Karpas-422 (cell line): ENCODE data around the gene TASP1. TPM values are rescaled to one million over a fixed set of nuclear protein-coding genes. Genes with fewer than 3 reads are reported as not detected.

ENCODE experiments used
- DNase-seq: peaks from one replicate; pipeline ENCODE4 v3.0.0-alpha.2; 2015
- H2AFZ ChIP-seq: fragments of 200-600 bp; sonication (generic); 2 replicates; pipeline ENCODE4 v1.6.1; 2014; ENCODE audit warnings: antibody characterized with exemption, low read length, mixed read lengths
- H3K27ac ChIP-seq: fragments of 200-600 bp; sonication (generic); 2 replicates; pipeline ENCODE4 v1.5.1; 2014; ENCODE audit warnings: mild to moderate bottlenecking, low read length, moderate library complexity
- H3K27me3 ChIP-seq: fragments of 200-600 bp; sonication (generic); 2 replicates; pipeline ENCODE4 v1.6.1; 2014; ENCODE audit warnings: low read length, mixed read lengths
- H3K36me3 ChIP-seq: fragments of 200-600 bp; sonication (generic); 2 replicates; pipeline ENCODE4 v1.6.1; 2014; ENCODE audit warnings: low read length, mixed read lengths; ENCODE audit not compliant: insufficient read depth
- H3K4me1 ChIP-seq: fragments of 200-600 bp; sonication (generic); 2 replicates; pipeline ENCODE4 v1.6.1; 2014; ENCODE audit warnings: mild to moderate bottlenecking, low read length, mixed read lengths
- H3K4me2 ChIP-seq: fragments of 200-600 bp; sonication (generic); 2 replicates; pipeline ENCODE4 v1.6.1; 2014; ENCODE audit warnings: low read length, low read depth, mild to moderate bottlenecking; ENCODE audit not compliant: poor library complexity, severe bottlenecking
- H3K4me3 ChIP-seq: fragments of 200-600 bp; sonication (generic); 2 replicates; pipeline ENCODE4 v1.5.1; 2014; ENCODE audit warnings: mild to moderate bottlenecking, antibody characterized with exemption, low read length, mixed read lengths
- H3K79me2 ChIP-seq: fragments of 200-600 bp; sonication (generic); 2 replicates; pipeline ENCODE4 v1.6.1; 2014; ENCODE audit warnings: mild to moderate bottlenecking, low read length, mixed read lengths
- H3K9ac ChIP-seq: fragments of 200-600 bp; sonication (generic); 2 replicates; pipeline ENCODE4 v1.6.0; 2014; ENCODE audit warnings: low read length
- H3K9me2 ChIP-seq: fragments of 200-600 bp; sonication (generic), shearing (Covaris generic); replicated peaks from 2 replicates; pipeline ENCODE4 v1.6.0; 2014; ENCODE audit warnings: mild to moderate bottlenecking, low read length, moderate library complexity; ENCODE audit not compliant: insufficient read depth
- H3K9me3 ChIP-seq: fragments of 300-700, 200-600 bp; sonication (generic); 2 replicates; pipeline ENCODE4 v1.6.1; 2014; ENCODE audit warnings: low read length, mixed read lengths
- H4K20me1 ChIP-seq: fragments of 200-600 bp; sonication (generic); 2 replicates; pipeline ENCODE4 v1.6.1; 2014; ENCODE audit warnings: mild to moderate bottlenecking, antibody characterized with exemption, low read length, low read depth; ENCODE audit not compliant: insufficient read depth
- total RNA-seq: library from RNA; depleted of rRNA; stranded (reverse); fragments of >200 nt; shearing (Covaris generic); gene quantifications from 2 replicates; pipeline ENCODE4 v1.2.3, GENCODE V29; 2014; ENCODE audit warnings: low replicate concordance

Gene TASP1
- total RNA-seq, 1 experiment from 2014 or later = 13.6 TPM

- Histone ChIP-seq H2AFZ (no peak overlapping the region), H3K27ac (no peak overlapping the region), H3K79me2 (no peaks in the 10 kb centered on the region), H4K20me1 (no peaks in the 10 kb centered on the region), H3K9ac (no peak overlapping the region), H3K4me1 (peaks cover 4% of the 10 kb centered on the region), H3K4me2 (no peak overlapping the region), H3K36me3 (no peaks in the 10 kb centered on the region), H3K9me2 (no peaks in the 10 kb centered on the region), H3K4me3 (no peak overlapping the region), H3K27me3 (no peaks in the 10 kb centered on the region), H3K9me3 (no peaks in the 10 kb centered on the region)
- DNase-seq = no peak
Measured at GRCh38 chr20:13403453-13403852, 235.3 kb downstream of the TASP1 start.

- Histone ChIP-seq H4K20me1 (no peaks in the 10 kb centered on the region), H3K4me1 (peaks cover 4% of the 10 kb centered on the region), H3K9me3 (no peaks in the 10 kb centered on the region), H3K4me3 (no peak overlapping the region), H3K4me2 (no peak overlapping the region), H3K27me3 (no peaks in the 10 kb centered on the region), H2AFZ (no peak overlapping the region), H3K36me3 (no peaks in the 10 kb centered on the region), H3K79me2 (no peaks in the 10 kb centered on the region), H3K27ac (no peak overlapping the region), H3K9ac (no peak overlapping the region), H3K9me2 (no peaks in the 10 kb centered on the region)
- no peak for DNase-seq
Measured at GRCh38 chr20:13402986-13403385, 235.7 kb downstream of the TASP1 start.

- H3K36me3 ChIP-seq = no peaks in the 10 kb centered on the region
- no peak overlapping the region for H3K4me3 ChIP-seq
- no peak overlapping the region for H3K27ac ChIP-seq
- H2AFZ ChIP-seq = no peak overlapping the region
- H3K79me2 ChIP-seq = no peaks in the 10 kb centered on the region
- no peaks in the 10 kb centered on the region for H3K9me3 ChIP-seq
- H3K4me1 ChIP-seq = peaks cover 8% of the 10 kb centered on the region
- DNase-seq = no peak
- H3K4me2 ChIP-seq = no peak overlapping the region
- no peak overlapping the region for H3K9ac ChIP-seq
- H4K20me1 ChIP-seq = no peaks in the 10 kb centered on the region
- no peaks in the 10 kb centered on the region for H3K9me2 ChIP-seq
- H3K27me3 ChIP-seq = no peaks in the 10 kb centered on the region
Measured at GRCh38 chr20:13402171-13402760, 236.5 kb downstream of the TASP1 start.

- H3K4me1 ChIP-seq = peaks cover 8% of the 10 kb centered on the region
- no peak overlapping the region for H3K9ac ChIP-seq
- no peak for DNase-seq
- H3K36me3 ChIP-seq = no peaks in the 10 kb centered on the region
- H3K9me3 ChIP-seq = no peaks in the 10 kb centered on the region
- no peaks in the 10 kb centered on the region for H3K79me2 ChIP-seq
- no peak overlapping the region for H3K4me2 ChIP-seq
- no peaks in the 10 kb centered on the region for H3K9me2 ChIP-seq
- H3K4me3 ChIP-seq = no peak overlapping the region
- no peaks in the 10 kb centered on the region for H3K27me3 ChIP-seq
- no peaks in the 10 kb centered on the region for H4K20me1 ChIP-seq
- H2AFZ ChIP-seq = no peak overlapping the region
- no peak overlapping the region for H3K27ac ChIP-seq
Measured at GRCh38 chr20:13401596-13401995, 237.1 kb downstream of the TASP1 start.

- Histone ChIP-seq H3K27me3 (no peaks in the 10 kb centered on the region), H4K20me1 (no peaks in the 10 kb centered on the region), H3K4me1 (peaks cover 8% of the 10 kb centered on the region), H3K4me3 (no peak overlapping the region), H3K27ac (no peak overlapping the region), H3K9me2 (no peaks in the 10 kb centered on the region), H3K79me2 (no peaks in the 10 kb centered on the region), H3K9ac (no peak overlapping the region), H2AFZ (no peak overlapping the region), H3K9me3 (no peaks in the 10 kb centered on the region), H3K4me2 (no peak overlapping the region), H3K36me3 (no peaks in the 10 kb centered on the region)
- no peak for DNase-seq
Measured at GRCh38 chr20:13400453-13400852, 238.3 kb downstream of the TASP1 start.

- Histone ChIP-seq H3K9me2 (no peaks in the 10 kb centered on the region; the same call in 1 of the 2 replicates), H4K20me1 (no peaks in the 10 kb centered on the region), H3K9ac (no peak overlapping the region), H3K4me3 (no peak overlapping the region), H3K27me3 (no peaks in the 10 kb centered on the region), H3K27ac (no peak overlapping the region), H3K36me3 (no peaks in the 10 kb centered on the region), H3K4me2 (no peak overlapping the region), H2AFZ (no peak overlapping the region), H3K79me2 (no peaks in the 10 kb centered on the region), H3K4me1 (peaks cover 7% of the 10 kb centered on the region), H3K9me3 (no peaks in the 10 kb centered on the region)
- DNase-seq = peak; percentile 38
Measured at GRCh38 chr20:13397300-13397724, 241.4 kb downstream of the TASP1 start.

- DNase-seq = no peak
- Histone ChIP-seq H3K36me3 (no peaks in the 10 kb centered on the region), H3K9ac (no peak overlapping the region), H2AFZ (no peak overlapping the region), H4K20me1 (no peaks in the 10 kb centered on the region), H3K9me3 (no peaks in the 10 kb centered on the region), H3K4me3 (no peak overlapping the region), H3K9me2 (no peaks in the 10 kb centered on the region; the same call in 1 of the 2 replicates), H3K79me2 (no peaks in the 10 kb centered on the region), H3K27me3 (no peaks in the 10 kb centered on the region), H3K4me1 (peaks cover 7% of the 10 kb centered on the region), H3K27ac (no peak overlapping the region), H3K4me2 (no peak overlapping the region)
Measured at GRCh38 chr20:13396826-13397225, 241.9 kb downstream of the TASP1 start.

GRCh38 chr20:13396022-13396421 is 242.7 kb downstream of the TASP1 start:
- no peak for DNase-seq
- no peaks in the 10 kb centered on the region; the same call in 1 of the 2 replicates for H3K9me2 ChIP-seq
- no peak overlapping the region for H3K9ac ChIP-seq
- no peaks in the 10 kb centered on the region for H4K20me1 ChIP-seq
- H3K4me3 ChIP-seq = no peak overlapping the region
- H3K27ac ChIP-seq = no peak overlapping the region
- H3K4me1 ChIP-seq = peaks cover 7% of the 10 kb centered on the region
- H3K27me3 ChIP-seq = no peaks in the 10 kb centered on the region
- no peaks in the 10 kb centered on the region for H3K36me3 ChIP-seq
- no peaks in the 10 kb centered on the region for H3K9me3 ChIP-seq
- no peaks in the 10 kb centered on the region for H3K79me2 ChIP-seq
- no peak overlapping the region for H2AFZ ChIP-seq
- H3K4me2 ChIP-seq = no peak overlapping the region
